ENCODE measurements around the gene ARNT2.

Gene ARNT2

DNA sequence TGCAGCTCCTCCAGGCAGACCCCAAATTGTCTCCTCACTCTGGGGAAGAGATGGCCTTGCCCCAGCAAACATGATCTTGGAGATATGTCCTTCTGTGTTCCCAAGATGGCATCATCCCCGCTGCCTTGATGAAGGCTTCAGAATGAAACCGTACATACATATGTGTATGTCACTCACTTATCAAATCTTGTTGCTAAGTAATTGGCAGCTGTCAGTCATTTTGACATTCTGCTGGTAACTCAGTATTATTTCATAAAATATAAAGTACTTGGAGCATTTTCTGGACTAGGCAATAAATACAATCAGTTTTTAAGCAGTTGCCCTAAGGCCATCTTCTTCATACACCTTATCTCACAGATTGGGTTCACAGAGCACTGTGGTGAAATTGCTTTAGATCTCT is 62.4 kb downstream of the ARNT2 start:
- no peak overlapping the region for H3K4me3 ChIP-seq (replicated peaks; ENCODE audit: low read depth, low read length)
- no peak for DNase-seq (ENCODE audit: extremely low read depth, insufficient read length)
- H3K36me3 ChIP-seq (ENCODE audit: control insufficient read depth, insufficient read depth, low read length), result no peaks in the 10 kb centered on the region
- TF ChIP-seq, protein P1, sequence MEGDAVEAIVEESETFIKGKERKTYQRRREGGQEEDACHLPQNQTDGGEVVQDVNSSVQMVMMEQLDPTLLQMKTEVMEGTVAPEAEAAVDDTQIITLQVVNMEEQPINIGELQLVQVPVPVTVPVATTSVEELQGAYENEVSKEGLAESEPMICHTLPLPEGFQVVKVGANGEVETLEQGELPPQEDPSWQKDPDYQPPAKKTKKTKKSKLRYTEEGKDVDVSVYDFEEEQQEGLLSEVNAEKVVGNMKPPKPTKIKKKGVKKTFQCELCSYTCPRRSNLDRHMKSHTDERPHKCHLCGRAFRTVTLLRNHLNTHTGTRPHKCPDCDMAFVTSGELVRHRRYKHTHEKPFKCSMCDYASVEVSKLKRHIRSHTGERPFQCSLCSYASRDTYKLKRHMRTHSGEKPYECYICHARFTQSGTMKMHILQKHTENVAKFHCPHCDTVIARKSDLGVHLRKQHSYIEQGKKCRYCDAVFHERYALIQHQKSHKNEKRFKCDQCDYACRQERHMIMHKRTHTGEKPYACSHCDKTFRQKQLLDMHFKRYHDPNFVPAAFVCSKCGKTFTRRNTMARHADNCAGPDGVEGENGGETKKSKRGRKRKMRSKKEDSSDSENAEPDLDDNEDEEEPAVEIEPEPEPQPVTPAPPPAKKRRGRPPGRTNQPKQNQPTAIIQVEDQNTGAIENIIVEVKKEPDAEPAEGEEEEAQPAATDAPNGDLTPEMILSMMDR (IDR thresholded peaks at IDR 0.05; ENCODE audit: insufficient read depth, low read length, poor library complexity, severe bottlenecking), result no peak
- H3K27me3 ChIP-seq (replicated peaks; ENCODE audit: control insufficient read depth, insufficient read depth, low read length), result peaks cover 6% of the 10 kb centered on the region

DNA sequence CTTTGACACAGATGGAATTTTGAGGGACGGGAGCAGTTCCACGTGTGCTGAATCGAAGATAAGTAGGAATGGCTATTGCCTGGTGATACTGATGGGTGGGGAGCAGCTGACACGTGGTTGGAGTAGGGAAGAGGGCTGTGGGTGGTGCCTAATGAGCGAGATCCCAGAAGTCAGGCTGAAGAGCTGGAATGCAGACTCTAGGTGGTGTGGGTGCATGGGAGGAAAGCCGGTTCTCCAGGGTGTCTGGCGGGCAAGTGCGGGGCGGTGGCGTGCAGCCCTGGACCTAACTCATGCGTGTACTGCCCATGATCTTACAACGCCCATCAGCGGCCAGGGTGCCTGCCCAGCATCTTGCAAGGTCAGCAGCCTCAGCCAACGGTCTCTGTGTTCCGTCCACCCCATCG is 63.1 kb downstream of the ARNT2 start:
- no peaks in the 10 kb centered on the region for H3K36me3 ChIP-seq (ENCODE audit: control insufficient read depth, insufficient read depth, low read length)
- TF ChIP-seq, protein P1 (IDR thresholded peaks at IDR 0.05; ENCODE audit: insufficient read depth, low read length, poor library complexity, severe bottlenecking), result no peak
- H3K27me3 ChIP-seq (replicated peaks; ENCODE audit: control insufficient read depth, insufficient read depth, low read length), result peaks cover 5% of the 10 kb centered on the region; the same call in 1 of the 2 replicates
- H3K4me3 ChIP-seq (replicated peaks; ENCODE audit: low read depth, low read length), result no peak overlapping the region
- no peak for DNase-seq (ENCODE audit: extremely low read depth, insufficient read length)

DNA sequence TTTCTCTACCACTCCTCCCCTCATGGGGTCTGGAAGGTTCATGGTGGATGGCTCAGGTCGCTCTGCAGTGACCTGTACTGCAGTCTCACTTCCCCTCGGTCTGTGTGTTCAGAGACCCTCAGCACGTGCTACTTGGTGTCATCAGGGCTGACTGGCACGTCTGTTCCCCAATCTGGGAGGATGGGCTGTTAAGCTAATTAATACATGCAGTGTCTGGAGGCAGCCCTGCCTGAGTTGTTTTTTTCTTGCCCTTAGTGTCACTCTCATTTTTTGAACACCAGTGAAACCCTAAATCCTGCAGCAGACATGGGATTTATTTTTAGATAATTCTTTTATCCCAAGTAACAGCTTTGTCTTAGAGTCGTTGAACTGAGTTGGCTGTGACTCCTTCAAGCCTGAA is 64.6 kb downstream of the ARNT2 start:
- DNase-seq (ENCODE audit: extremely low read depth, insufficient read length), result no peak
- TF ChIP-seq, protein P1 (IDR thresholded peaks at IDR 0.05; ENCODE audit: insufficient read depth, low read length, poor library complexity, severe bottlenecking), result no peak
- Histone ChIP-seq H3K27me3 (replicated peaks; ENCODE audit: control insufficient read depth, insufficient read depth, low read length) (peaks cover 5% of the 10 kb centered on the region; the same call in 1 of the 2 replicates), H3K4me3 (replicated peaks; ENCODE audit: low read depth, low read length) (no peak overlapping the region), H3K36me3 (ENCODE audit: control insufficient read depth, insufficient read depth, low read length) (no peaks in the 10 kb centered on the region)

DNA sequence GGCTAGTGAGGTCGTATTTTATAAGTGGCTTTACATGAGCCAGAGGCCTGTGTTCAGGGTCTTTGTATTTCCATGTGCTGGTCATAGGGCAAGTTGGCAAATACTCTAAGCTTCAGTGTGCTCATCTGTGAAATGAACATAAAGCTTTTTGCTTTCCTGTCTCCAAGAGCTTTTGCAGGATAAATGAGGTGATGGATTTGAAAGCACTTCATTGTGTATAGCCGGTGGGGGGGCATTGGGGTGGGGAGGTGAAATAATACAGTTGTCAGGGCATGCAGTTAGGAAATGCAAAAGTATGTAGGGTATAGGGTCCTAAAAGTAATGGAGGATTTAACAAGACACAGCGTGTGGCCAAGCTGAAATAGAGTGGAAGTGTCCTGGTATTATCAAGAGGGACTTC is 67.7 kb downstream of the ARNT2 start:
- no peak overlapping the region for H3K4me3 ChIP-seq (replicated peaks; ENCODE audit: low read depth, low read length)
- TF ChIP-seq, protein P1 (IDR thresholded peaks at IDR 0.05; ENCODE audit: insufficient read depth, low read length, poor library complexity, severe bottlenecking), result no peak
- no peaks in the 10 kb centered on the region for H3K36me3 ChIP-seq (ENCODE audit: control insufficient read depth, insufficient read depth, low read length)
- H3K27me3 ChIP-seq (replicated peaks; ENCODE audit: control insufficient read depth, insufficient read depth, low read length), result no peaks in the 10 kb centered on the region; the same call in 1 of the 2 replicates
- no peak for DNase-seq (ENCODE audit: extremely low read depth, insufficient read length)

DNA sequence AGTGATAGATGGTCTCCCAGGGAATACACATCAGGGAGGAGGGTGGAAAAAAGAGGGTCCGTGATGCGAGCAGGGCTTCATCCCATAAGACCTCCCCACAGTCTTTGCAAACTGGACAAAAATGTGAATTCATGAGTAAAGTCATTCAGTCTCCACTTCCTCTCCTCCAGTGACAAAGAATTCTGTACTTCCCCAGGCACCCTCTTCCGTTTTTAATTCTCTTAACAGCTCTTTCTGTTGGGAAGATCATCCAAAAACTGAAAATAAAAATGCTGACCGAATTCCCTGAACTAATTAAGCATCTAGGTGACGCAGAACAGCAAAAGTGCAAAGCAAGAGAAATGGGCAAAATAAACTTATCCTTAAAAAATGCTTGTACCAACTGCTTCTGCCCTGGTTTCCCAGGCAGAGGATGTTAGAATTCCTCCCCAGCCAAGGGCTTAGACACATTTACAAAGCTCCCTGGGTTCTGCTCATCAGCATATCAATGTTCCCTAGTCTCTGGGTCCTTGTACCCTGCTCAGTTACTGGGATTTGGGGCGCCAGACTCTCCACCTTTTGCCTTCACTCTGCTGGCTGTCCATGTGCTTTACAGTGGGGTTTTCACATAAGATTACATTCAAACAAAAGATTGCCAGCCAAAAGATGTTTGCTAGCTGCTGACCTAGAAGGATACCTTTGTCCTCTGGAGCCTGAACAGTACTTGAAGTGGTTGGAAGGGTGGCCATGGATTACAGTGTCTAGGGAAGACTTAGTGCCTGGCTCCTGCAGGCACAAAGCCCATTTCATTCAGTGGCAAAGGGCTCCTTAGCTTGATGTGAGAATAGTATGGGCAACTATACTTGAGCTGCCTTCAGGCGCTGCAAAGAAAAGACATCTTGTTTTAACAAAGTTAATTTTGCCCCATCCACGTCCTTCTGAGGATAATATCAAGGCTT is 69.4 kb downstream of the ARNT2 start:
- Histone ChIP-seq H3K27me3 (replicated peaks; ENCODE audit: control insufficient read depth, insufficient read depth, low read length) (no peaks in the 10 kb centered on the region), H3K36me3 (ENCODE audit: control insufficient read depth, insufficient read depth, low read length) (no peaks in the 10 kb centered on the region), H3K4me3 (replicated peaks; ENCODE audit: low read depth, low read length) (no peak overlapping the region)
- no peak for DNase-seq (ENCODE audit: extremely low read depth, insufficient read length)
- TF ChIP-seq, protein P1 (IDR thresholded peaks at IDR 0.05; ENCODE audit: insufficient read depth, low read length, poor library complexity, severe bottlenecking), result no peak
